ENCODE data around the gene RASAL2.
"Not testable (repeated sequence)": the region's sequence is repeated elsewhere in the genome, so short reads cannot be mapped to it uniquely, and the experiment has no call there.

RASAL2 gene

GRCh38 chr1:178241057-178241456 is 147.2 kb downstream of the RASAL2 start:
- no peak for DNase-seq

DNA sequence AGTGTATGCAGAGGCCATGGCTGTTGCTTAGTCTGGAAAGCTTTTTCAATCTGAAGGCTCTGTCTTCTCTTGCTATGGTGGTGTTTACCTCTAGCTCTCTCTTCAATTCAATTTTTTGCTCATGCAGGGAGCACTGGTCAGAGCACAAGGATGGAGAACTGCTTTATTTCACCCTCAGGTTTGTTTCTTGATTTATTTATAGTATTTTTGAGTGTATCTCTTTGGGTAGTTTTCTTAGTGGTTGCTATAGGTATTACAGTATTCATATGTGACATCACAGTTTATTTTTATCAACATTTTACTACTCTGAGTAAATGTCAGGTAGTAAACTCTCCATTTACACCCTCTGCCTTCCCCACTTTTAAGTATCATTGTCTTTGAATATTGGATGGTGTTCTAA is 147.9 kb downstream of the RASAL2 start:
- no peak for DNase-seq

DNA sequence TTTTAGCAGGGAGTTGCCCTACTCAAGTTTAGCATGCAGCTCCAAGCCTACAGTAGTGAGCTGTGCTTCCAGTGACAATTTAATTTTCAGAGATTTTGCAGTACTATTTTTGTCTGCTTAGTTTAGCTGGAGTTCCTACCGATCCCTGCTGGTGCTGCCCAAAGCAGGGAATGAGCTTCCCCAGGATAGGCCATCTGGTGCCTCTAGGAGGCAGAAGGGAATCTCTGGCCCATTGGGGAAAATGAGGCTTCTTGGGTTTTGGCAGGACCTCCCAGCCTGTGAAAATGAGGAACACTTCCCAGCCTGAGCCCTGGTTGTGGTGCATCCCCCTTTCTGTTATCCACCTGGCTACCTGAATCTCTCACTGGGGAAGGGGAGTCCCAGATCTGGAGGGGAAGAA is 149.2 kb downstream of the RASAL2 start:
- DNase-seq: no peak

DNA sequence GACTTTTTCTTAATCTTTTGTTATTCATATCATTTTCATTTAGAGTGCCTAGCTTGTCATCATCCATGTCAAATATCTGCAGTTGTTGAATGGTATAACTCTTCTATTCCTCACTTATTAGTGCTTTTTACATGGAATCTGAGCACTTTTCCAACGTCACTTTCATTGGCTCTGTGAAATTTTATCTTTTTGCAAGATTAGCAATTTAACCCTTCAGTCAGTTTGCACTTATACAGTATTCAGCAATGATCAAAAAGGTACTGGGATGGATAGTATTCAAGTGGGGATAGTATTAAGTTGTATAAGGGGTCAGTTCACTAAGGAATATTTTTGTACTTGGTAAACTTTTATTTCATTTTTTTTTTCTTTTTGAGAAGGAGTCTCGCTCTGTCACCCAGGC is 150.0 kb downstream of the RASAL2 start:
- no peak for DNase-seq

DNA sequence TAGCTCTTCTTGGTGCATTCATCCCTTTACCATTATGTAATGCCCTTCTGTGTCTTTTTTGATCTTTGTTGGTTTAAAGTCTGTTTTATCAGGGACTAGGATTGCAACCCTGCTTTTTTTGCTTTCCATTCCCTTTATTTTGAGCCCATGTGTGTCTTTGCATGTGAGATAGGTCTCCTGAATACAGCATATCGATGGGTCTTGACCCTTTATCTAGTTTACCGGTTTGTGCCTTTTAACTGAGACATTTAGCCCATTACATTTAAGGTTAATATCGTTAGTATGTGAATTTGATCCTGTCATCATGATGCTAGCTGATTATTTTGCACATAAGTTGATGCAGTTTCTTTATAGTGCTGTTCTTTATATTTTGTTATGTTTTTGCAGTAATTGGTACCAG is 154.4 kb downstream of the RASAL2 start:
- DNase-seq: not testable (repeated sequence)

DNA sequence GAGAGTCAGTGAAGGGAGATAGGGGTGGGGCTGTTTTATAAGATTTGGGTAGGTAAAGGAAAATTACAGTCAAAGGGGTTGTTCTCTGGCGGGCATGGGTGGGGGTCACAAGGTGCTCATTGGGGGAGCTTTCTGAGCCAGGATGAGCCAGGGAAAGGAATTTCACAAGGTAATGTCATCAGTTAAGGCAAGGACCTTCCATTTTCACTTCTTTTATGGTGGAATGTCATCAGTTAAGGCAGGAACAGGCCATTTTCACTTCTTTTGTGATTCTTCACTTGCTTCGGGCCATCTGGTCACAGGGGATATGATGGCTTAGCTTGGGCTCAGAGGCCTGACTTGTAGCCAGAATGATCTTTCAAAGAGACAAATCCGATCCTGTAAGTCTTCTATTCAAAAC is 159.7 kb downstream of the RASAL2 start:
- not testable (repeated sequence) for DNase-seq

DNA sequence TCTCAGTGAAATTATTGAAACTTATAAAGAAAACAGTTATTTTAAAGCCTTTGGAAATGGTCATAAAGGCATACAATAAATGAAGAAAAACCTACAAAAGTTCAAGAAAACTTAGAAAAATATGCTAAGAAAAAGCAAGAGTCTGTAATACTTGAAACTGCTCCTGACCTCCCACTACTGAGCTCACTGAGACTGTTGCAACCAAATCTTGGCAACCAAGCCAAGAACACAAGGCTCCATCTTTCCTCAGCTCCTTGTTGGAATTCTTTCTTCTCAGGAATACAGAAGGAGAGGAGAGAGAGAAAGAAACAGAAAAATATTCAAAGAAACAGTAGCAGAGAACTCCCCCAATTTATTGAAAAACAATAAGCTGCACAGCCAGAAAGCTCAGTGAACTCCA is 160.5 kb downstream of the RASAL2 start:
- no peak for DNase-seq

DNA sequence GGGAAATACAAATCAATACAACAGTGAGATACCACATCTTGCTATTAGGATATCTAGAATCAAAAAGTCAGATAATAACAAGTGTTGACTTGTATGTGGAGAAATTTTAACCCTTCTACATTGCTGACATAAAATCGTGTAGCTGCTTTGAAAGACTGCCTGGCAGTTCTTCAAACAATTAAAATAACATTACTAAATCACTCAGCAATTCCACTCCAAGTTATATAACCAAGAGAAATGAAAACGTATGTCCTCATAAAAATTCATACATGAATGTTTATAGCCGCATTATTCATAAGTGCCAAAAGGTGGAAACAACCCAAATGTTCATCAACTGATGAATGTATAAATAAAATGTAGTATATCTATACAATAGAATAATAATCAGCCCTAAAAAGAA is 164.6 kb downstream of the RASAL2 start:
- DNase-seq: no peak

GRCh38 chr1:178262120-178262500 is 168.2 kb downstream of the RASAL2 start:
- no peak for DNase-seq

DNA sequence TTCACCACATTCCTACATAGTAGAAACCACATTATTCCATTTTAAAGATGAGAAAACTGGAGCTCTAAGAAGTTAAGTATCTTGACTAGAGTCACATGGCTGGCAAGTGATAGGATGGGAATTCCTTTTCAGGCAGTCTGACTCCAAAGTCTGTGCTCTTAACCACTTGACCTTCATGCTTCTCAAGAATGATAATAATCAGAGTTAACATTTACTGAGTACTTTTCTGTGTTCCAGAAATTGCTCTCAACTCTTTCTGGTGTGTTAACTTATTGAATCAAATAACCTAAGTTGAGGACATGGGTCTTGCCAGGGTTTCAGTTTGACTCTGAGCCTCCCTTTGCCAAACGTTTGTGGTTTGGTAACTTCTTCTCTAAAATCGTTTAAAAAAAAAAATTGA is 169.4 kb downstream of the RASAL2 start:
- no peak for DNase-seq

DNA sequence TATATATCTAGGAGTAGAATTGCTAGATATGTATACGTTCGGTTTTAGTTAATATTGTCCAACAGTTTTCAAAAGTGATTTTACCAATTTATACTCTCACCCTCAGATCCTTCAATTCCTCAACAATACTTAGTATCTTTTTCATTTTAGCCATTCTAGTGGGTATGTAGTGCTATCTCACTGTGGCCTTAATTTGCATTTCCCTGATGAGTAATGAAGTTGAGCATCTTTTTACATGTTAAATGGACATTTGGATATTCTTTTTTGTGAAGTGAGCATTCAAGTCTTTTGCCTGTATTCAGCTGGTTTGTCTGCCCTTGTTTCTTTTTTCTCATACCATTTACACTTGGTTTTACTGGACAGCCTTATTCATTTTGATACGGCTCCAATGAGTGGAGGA is 172.2 kb downstream of the RASAL2 start:
- no peak for DNase-seq

DNA sequence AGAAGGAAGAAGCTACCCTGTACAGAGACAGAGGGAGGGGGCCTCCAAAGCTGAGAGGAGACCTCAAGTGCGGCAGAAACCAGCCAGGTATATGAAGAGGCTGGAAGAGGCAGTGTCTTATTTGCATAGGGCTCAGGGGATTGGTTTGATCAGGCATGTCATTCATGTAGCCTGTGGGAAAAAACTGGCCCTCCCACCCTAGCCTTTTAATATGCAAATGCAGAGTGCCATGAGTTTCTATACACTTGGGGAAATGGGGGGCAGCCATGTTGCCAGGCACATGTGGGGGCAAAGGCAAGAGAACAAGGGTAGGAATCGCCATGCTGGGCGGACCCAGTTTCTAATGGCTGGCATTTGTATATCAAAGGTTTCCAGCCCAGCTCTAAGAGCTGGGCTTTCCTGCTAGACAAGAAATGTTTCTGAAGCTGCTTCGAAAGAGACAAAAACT is 172.7 kb downstream of the RASAL2 start:
- DNase-seq: no peak

- no peak for DNase-seq
Measured at GRCh38 chr1:178267646-178268094, 173.8 kb downstream of the RASAL2 start.

GRCh38 chr1:178271471-178271870 is 177.6 kb downstream of the RASAL2 start:
- no peak for DNase-seq

GRCh38 chr1:178273707-178274410 is 180.0 kb downstream of the RASAL2 start:
- no peak for DNase-seq

DNA sequence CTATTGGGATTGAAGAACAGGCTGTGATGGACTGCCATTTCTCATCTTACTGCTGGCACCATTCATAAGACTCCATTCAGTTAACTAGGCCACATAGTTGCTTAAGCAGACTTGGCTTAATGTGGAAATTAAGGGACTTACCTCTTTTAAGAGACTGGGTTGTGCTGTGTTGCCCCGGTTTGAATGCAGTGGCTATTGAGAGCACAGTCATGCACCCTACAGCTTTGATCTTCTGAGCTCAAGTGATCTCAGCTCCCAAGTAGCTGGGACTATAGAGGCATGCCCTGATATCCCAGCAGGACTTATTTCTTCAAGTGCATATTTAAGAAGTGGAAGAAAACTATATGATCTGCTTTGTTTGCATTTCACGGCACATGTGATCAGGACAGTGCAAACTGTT is 181.1 kb downstream of the RASAL2 start:
- DNase-seq: no peak

- no peak for DNase-seq
Measured at GRCh38 chr1:178275553-178275952, 181.6 kb downstream of the RASAL2 start.

- no peak for DNase-seq
Measured at GRCh38 chr1:178277793-178278530, 184.1 kb downstream of the RASAL2 start.

- DNase-seq: no peak
Measured at GRCh38 chr1:178278916-178279686, 185.2 kb downstream of the RASAL2 start.

GRCh38 chr1:178282949-178283367 is 189.1 kb downstream of the RASAL2 start:
- DNase-seq: no peak

DNA sequence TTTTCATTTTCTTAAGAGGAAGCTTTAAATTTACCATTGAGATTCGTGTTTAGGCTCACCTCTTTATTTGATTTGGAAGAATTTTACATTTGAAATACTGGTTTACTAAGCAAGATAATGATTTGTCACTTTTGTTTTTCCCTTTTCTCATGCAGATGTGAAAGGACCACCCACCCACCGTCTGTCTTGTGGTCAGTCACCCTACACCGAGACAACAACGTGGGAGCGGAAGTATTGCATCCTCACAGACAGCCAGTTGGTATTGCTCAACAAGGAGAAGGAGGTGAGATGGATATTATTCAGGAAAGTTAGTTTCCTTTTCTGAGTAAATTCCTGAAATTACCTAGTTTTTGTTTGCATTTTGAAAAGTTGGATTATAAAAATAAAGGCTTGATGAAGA is 189.5 kb downstream of the RASAL2 start:
- no peak for DNase-seq

- no peak for DNase-seq
Measured at GRCh38 chr1:178284058-178284457, 190.2 kb downstream of the RASAL2 start.

- no peak for DNase-seq
Measured at GRCh38 chr1:178291166-178291565, 197.3 kb downstream of the RASAL2 start.

DNA sequence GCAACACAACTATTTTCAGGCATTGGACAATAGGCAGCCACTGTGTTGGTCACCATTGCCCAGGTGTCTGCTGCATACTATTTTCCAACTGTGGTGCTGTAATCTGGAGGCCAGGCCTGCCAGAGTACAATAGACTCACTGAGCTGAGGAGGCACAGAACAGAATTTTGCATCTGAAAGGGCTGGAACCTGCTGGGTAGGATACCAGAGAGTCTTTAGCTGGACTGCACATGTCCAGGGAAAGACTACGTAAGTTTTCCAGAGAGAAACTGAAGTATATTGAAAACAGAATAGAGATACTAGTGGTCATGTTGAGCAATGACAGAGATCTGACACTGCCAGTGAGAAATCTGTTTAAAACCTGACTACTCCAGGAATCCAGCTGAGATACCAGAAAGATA is 200.8 kb downstream of the RASAL2 start:
- DNase-seq: no peak

Measured in activated T-cell treated with anti-CD3 and anti-CD28 coated beads for 4 hours (primary cell).